K562 (cell line): Measurements from ENCODE around the gene POU3F1. TPM values are rescaled to one million over a fixed set of nuclear protein-coding genes. Genes with fewer than 3 reads are reported as not detected.
A peak's percentile ranks its signal among the peaks of the same experiment; 100 is the strongest.

ENCODE experiments used
- ATAC-seq: fragments of 200-7000 bp; cut with Tn5 transposase; 3 replicates; pipeline ENCODE4 v1.9.1; 2020; ENCODE audit warnings: moderate library complexity
- BruUV-seq: library from RNA; stranded (reverse); fragments of 400-500 nt; replicated peaks from 2 replicates; lab custom pipeline; 2021; lab: Mats Ljungman, UMichigan
- CTCF ChIA-PET: fragments of 300-600 bp; formaldehyde crosslinking; extraction: SDS; loops from one replicate; lab custom pipeline; 2021; ENCODE audit warnings: low intra/inter-chr PET ratio; lab: Yijun Ruan, JAX
- POLR2A ChIA-PET: fragments of 300-600, 350-650 bp; sonication (Branson Sonifier 250); formaldehyde crosslinking; extraction: SDS; loops from one replicate; lab custom pipeline; 2021; ENCODE audit warnings: antibody characterized with exemption, inconsistent platforms; lab: Yijun Ruan, JAX
- DNase-seq, 4 experiments: peaks; one replicate each; pipeline versions ENCODE4 v3.0.0 to v3.0.0-alpha.2; 2011 to 2018; ENCODE audit warnings: low spot score in 3 of 4, mixed read lengths in 3 of 4; ENCODE audit errors: extremely low read depth in 1 of 4
- FAIRE-seq: peaks from 2 replicates; lab custom pipeline; 2011; peaks lifted over from hg19 to GRCh38; lab: Jason Lieb, UNC
- H2AFZ ChIP-seq: 2 replicates; pipeline ENCODE4 v1.6.0; 2011; ENCODE audit warnings: low read depth, low read length, control low read depth, inconsistent platforms
- H3K27ac ChIP-seq: fragments of 200-600 bp; 3 replicates; pipeline ENCODE4 v1.8.0; 2011; ENCODE audit warnings: low read depth, mild to moderate bottlenecking, control low read depth, inconsistent platforms, low read length, moderate library complexity, mixed read lengths; ENCODE audit errors: extremely low read depth
- H3K27me3 ChIP-seq, 2 experiments: fragments of 300-600 bp in 1 of 2; 2 replicates in 1 of 2; 3 replicates in 1 of 2; pipeline versions ENCODE4 v1.6.0 to v1.8.0; 2011; ENCODE audit warnings: inconsistent platforms in 2 of 2, low read length in 2 of 2, mild to moderate bottlenecking in 1 of 2, mixed read lengths in 1 of 2, moderate library complexity in 1 of 2; ENCODE audit not compliant: control insufficient read depth in 2 of 2, insufficient read depth in 2 of 2
- H3K36me3 ChIP-seq: fragments of 300-600 bp; 3 replicates; pipeline ENCODE4 v1.8.0; 2011; ENCODE audit warnings: mild to moderate bottlenecking, low read length, inconsistent platforms; ENCODE audit not compliant: control insufficient read depth, insufficient read depth
- H3K4me1 ChIP-seq, 2 experiments: fragments of 200-600 bp in 1 of 2; replicated peaks in 1 of 2; 2 replicates in 1 of 2; 3 replicates in 1 of 2; pipeline versions ENCODE4 v1.5.1 to v1.8.0; 2011; ENCODE audit warnings: inconsistent platforms in 2 of 2, low read length in 2 of 2, mild to moderate bottlenecking in 1 of 2, mixed read lengths in 1 of 2, moderate library complexity in 1 of 2; ENCODE audit not compliant: control insufficient read depth in 2 of 2, insufficient read depth in 2 of 2
- H3K4me2 ChIP-seq: 2 replicates; pipeline ENCODE4 v1.6.1; 2011; ENCODE audit warnings: low read length, control low read depth, inconsistent platforms, mixed read lengths; ENCODE audit not compliant: insufficient read depth
- H3K4me3 ChIP-seq: fragments of 200-600 bp; sonication (generic), shearing (Covaris generic); 2 replicates; pipeline ENCODE4 v1.5.1; 2016; ENCODE audit warnings: control low read depth, inconsistent platforms
- H3K79me2 ChIP-seq: fragments of 200-600 bp; 3 replicates; pipeline ENCODE4 v1.8.0; 2011; ENCODE audit warnings: low read length, inconsistent platforms; ENCODE audit not compliant: control insufficient read depth, insufficient read depth
- H3K9ac ChIP-seq, 2 experiments: 2 replicates each; pipeline versions ENCODE4 v1.6.0 to v1.6.1; 2011; ENCODE audit warnings: low read depth in 2 of 2, low read length in 2 of 2, control low read depth in 1 of 2, inconsistent platforms in 1 of 2, mild to moderate bottlenecking in 1 of 2, mixed read lengths in 1 of 2; ENCODE audit not compliant: insufficient read depth in 1 of 2
- H3K9me1 ChIP-seq: one replicate; pipeline ENCODE4 v1.6.0; 2011; ENCODE audit warnings: inconsistent platforms, mild to moderate bottlenecking, low read length, moderate library complexity; ENCODE audit not compliant: control insufficient read depth, insufficient read depth
- H3K9me3 ChIP-seq: replicated peaks from 2 replicates; pipeline ENCODE4 v1.5.1; 2011; ENCODE audit warnings: low read depth, low read length, inconsistent platforms; ENCODE audit not compliant: control insufficient read depth, insufficient read depth
- H4K20me1 ChIP-seq: replicated peaks from 2 replicates; pipeline ENCODE4 v1.6.1; 2011; ENCODE audit warnings: low read length, inconsistent platforms, mixed read lengths; ENCODE audit not compliant: control insufficient read depth, insufficient read depth
- C11orf30 ChIP-seq: fragments of 450-650 bp; IDR thresholded peaks from 2 replicates; pipeline ENCODE4 v1.6.1; 2016; ENCODE audit warnings: low read depth, mild to moderate bottlenecking
- CEBPB ChIP-seq: fragments of 450-650 bp; IDR thresholded peaks from 2 replicates; pipeline ENCODE4 v1.6.1; 2016; ENCODE audit warnings: missing genetic modification characterization, missing compliant biosample characterization
- NR2C1 ChIP-seq, 2 experiments: fragments of 450-650 bp; IDR thresholded peaks; 2 replicates each; pipeline ENCODE4 v1.6.1; 2017; ENCODE audit warnings: mild to moderate bottlenecking in 2 of 2, antibody characterized with exemption in 1 of 2, inconsistent platforms in 1 of 2, missing compliant biosample characterization in 1 of 2, missing genetic modification characterization in 1 of 2
- PHF8 ChIP-seq: fragments of 200-600 bp; sonication (generic); IDR thresholded peaks from 2 replicates; pipeline ENCODE4 v1.6.1; 2012; ENCODE audit warnings: mixed run types, mild to moderate bottlenecking, inconsistent platforms, low read length, moderate library complexity, borderline replicate concordance
- RBBP5 ChIP-seq: fragments of 200-600 bp; sonication (generic); IDR thresholded peaks from 2 replicates; pipeline ENCODE4 v1.6.1; 2012; ENCODE audit warnings: borderline replicate concordance, mild to moderate bottlenecking, low read length, control low read depth, inconsistent platforms; ENCODE audit not compliant: insufficient read depth, poor library complexity, severe bottlenecking
- RHOXF2B ChIP-seq: fragments of 250-450 bp; sonication (Bioruptor Pico); conservative IDR thresholded peaks from 2 replicates; pipeline ENCODE4 v1.5.1; 2021
- SIN3B ChIP-seq: fragments of 450-650 bp; IDR thresholded peaks from 2 replicates; pipeline ENCODE4 v1.6.1; 2017; ENCODE audit warnings: low read depth, mild to moderate bottlenecking, moderate library complexity
- SRF ChIP-seq, 2 experiments: fragments of 250-450, 450-650 bp in 1 of 2; sonication (Bioruptor Pico) in 1 of 2; sonication (generic) in 1 of 2; formaldehyde crosslinking; IDR thresholded peaks; 2 replicates each; pipeline versions ENCODE4 v1.5.0 to v1.5.1; 2020 to 2022; ENCODE audit warnings: mild to moderate bottlenecking in 1 of 2, missing genetic modification reagents in 1 of 2
- ZNF140 ChIP-seq: fragments of 250-450 bp; sonication (Bioruptor Pico); IDR thresholded peaks from 2 replicates; pipeline ENCODE4 v1.8.0; 2021; ENCODE audit warnings: moderate library complexity, mild to moderate bottlenecking, inconsistent platforms
- ZNF445 ChIP-seq: fragments of 250-450 bp; sonication (Bioruptor Pico); IDR thresholded peaks from 2 replicates; pipeline ENCODE4 v1.4.0; 2020; ENCODE audit warnings: low read depth, mild to moderate bottlenecking, moderate library complexity
- WGBS: fragments of 100-300 bp; shearing (Covaris generic); methylation state at CpG from one replicate; pipeline ENCODE4 v1.1.6; 2016; ENCODE audit warnings: low coverage, mixed read lengths; ENCODE audit not compliant: insufficient coverage; ENCODE audit errors: missing lambda C conversion rate; 5-methylcytosine and 5-hydroxymethylcytosine counted together
- in situ Hi-C: fragments of 300-500 bp; cut with MboI; formaldehyde crosslinking; loops from 4 replicates; pipeline ENCODE4 v1.15.0; 2018; ENCODE audit warnings: inconsistent platforms, mixed read lengths
- intact Hi-C: fragments of 100-400 bp; cut with micrococcal nuclease; formaldehyde crosslinking; loops from 2 replicates; pipeline ENCODE4 v1.14.2; 2022
- polyA plus RNA-seq, 8 experiments: library from polyadenylated mRNA; depleted of rRNA in 4 of 8; stranded (reverse) in 5 of 8; unstranded in 3 of 8; fragments of >200 nt; fragmentation: Nextera tagmentation in 2 of 8; fragmentation: Illumina TruSeq in 1 of 8; extraction: Ambion mirVana in 2 of 8; extraction: Trizol in 1 of 8; gene quantifications; 2 replicates each; pipeline versions ENCODE4 v1.2.1 to v1.2.3, GENCODE V29; 2011 to 2014; ENCODE audit warnings: inconsistent platforms in 1 of 8, missing spikeins in 1 of 8
- total RNA-seq, 7 experiments: library from RNA; depleted of rRNA in 6 of 7; stranded (reverse); fragments of >200 nt in 6 of 7; fragmentation: Illumina TruSeq in 2 of 7; extraction: Trizol in 2 of 7; gene quantifications; 2 replicates each; pipeline versions ENCODE4 v1.2.1 to v1.2.3, GENCODE V29; 2011 to 2021; ENCODE audit warnings: low replicate concordance in 1 of 7
- TF ChIP-seq, protein P1 (sequence below), 2 experiments: fragments of 450-650 bp in 1 of 2; sonication (generic) in 1 of 2; formaldehyde crosslinking in 1 of 2; IDR thresholded peaks in 1 of 2; conservative IDR thresholded peaks in 1 of 2; 2 replicates each; pipeline versions ENCODE4 v1.6.1 to v1.8.1; 2016 to 2023; ENCODE audit warnings: mild to moderate bottlenecking in 2 of 2, moderate library complexity in 2 of 2, inconsistent platforms in 1 of 2, missing genetic modification reagents in 1 of 2
- TF ChIP-seq, protein P2 (sequence below): sonication (generic); formaldehyde crosslinking; IDR thresholded peaks from 2 replicates; pipeline ENCODE4 v1.8.1; 2022; ENCODE audit warnings: missing genetic modification reagents
- TF ChIP-seq, protein P3 (sequence below), 3 experiments: IDR thresholded peaks in 2 of 3; conservative IDR thresholded peaks in 1 of 3; 2 replicates each; pipeline ENCODE4 v1.5.1; 2011 to 2012; ENCODE audit warnings: low read length in 3 of 3, mild to moderate bottlenecking in 3 of 3, control low read depth in 2 of 3, improper control_type of control experiment in 1 of 3, inconsistent platforms in 1 of 3, low read depth in 1 of 3, mixed read lengths in 1 of 3, moderate library complexity in 1 of 3; ENCODE audit not compliant: insufficient read depth in 2 of 3

Gene POU3F1
- total and polyA plus RNA-seq, 9 of the 15 experiments (the other 6 are each of a cell fraction or from before 2014, with no cell fraction given) = 0.09 TPM; not detected in 8

DNA sequence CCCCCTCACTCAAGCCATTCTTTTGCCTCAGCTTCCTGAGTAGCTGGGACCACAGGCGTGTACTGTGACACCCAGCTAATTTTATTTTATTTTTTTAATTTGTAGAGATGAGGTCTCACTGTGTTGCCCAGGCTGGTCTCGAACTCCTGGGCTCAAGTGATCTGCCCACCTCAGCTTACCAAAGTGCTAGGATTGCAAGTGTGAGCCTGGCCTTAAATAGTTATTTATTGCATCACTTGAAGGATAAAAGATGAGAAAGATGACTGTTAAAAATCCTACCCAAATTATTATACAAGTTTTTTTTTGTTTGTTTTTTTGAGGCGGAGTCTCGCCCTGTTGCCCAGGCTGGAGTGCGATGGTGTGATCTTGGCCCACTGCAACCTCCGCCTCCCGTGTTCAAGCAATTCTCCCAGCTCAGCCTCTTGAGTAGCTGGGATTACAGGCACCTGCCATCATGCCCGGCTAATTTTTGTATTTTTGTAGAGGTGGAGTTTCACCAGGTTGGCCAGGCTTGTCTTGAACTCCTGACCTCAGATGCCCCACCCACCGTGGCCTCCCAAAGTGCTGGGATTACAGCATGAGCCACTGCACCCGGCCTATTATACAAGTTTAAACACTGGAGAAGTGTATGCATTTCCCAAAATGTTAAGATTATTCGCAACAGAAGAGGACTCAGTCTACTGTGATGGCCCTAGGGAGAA, 31.7 kb downstream of the POU3F1 start (continued):
- TF ChIP-seq, protein P1, sequence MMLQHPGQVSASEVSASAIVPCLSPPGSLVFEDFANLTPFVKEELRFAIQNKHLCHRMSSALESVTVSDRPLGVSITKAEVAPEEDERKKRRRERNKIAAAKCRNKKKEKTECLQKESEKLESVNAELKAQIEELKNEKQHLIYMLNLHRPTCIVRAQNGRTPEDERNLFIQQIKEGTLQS (IDR thresholded peaks at IDR 0.05) = peak; percentile 50; the same call in 1 of the 2 replicates
- TF ChIP-seq, protein P1 (CRISPR knock-in tag; conservative IDR thresholded peaks at IDR 0.05) = no peak
- TF ChIP-seq RHOXF2B (CRISPR knock-in tag) (no peak), ZNF140 (CRISPR knock-in tag) (no peak), PHF8 (no peak), ZNF445 (CRISPR knock-in tag) (no peak), NR2C1 (IDR thresholded peaks at IDR 0.05) (peak; percentile 64), NR2C1 (tag; IDR thresholded peaks at IDR 0.05) (peak; percentile 45; the same call in 1 of the 2 replicates)
- TF ChIP-seq, all 486 proteins: peak for 7

DNA sequence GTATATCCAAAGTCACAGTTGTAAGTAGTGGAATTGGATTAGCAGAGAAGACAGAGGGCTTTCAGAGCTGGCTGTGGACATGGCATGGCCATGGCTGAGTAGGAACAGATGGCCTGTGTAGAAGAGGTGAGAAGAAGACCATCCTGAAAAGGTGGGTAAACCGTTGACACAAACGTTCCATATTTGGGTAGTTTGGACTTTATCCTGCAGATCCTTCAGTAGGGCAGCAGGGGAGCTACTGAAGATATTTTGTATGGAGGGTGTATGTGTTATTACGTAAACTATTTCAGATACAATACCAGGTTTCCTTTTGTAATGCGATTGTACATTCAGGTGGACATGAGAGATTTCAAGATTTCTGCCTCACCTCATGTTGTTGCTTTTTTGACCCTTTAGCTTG, 32.4 kb downstream of the POU3F1 start:
- 0 out of 2 replicates have a peak, but pooled peaks cover 7% of the 10 kb centered on the region for H4K20me1 ChIP-seq
- intact Hi-C loops (loop anchor here (5.0 kb wide), 1 partner anchor 322 kb away; the partner anchor contains the start of gene CDCA8), in situ Hi-C loops (no loop called here)
- H3K4me1 ChIP-seq = peaks cover 21 to 53% of the 10 kb centered on the region in 2 experiments
- no peak for FAIRE-seq
- H3K4me3 ChIP-seq = peak overlapping the region; percentile 89
- no peaks in the 10 kb centered on the region for H3K9me1 ChIP-seq
- ATAC-seq = peak; percentile 2; the same call in 1 of the 3 replicates
- 7% methylated on average over 4 of the region's 4 CpGs for WGBS
- DNase-seq = peak in 2 of 4 experiments; percentile 37 to 43
- ChIA-PET POLR2A (interaction anchor here (0.7 to 6.7 kb wide), 7 partner anchors 9 to 190 kb away, joined by 3 to 71 read pairs (median 10); partner anchors contain the start of gene INPP5B), CTCF (no interaction called here)
- H2AFZ ChIP-seq = no peak overlapping the region
- peaks cover 57% of the 10 kb centered on the region for H3K36me3 ChIP-seq
- BruUV-seq = no TSS peak
- no peaks in the 10 kb centered on the region for H3K9me3 ChIP-seq
- peak overlapping the region; percentile 99 for H3K4me2 ChIP-seq
- no peaks in the 10 kb centered on the region for H3K27me3 ChIP-seq
- peak overlapping the region; percentile 72 for H3K27ac ChIP-seq
- H3K79me2 ChIP-seq = peaks cover 76% of the 10 kb centered on the region
- H3K9ac ChIP-seq = peak overlapping the region; percentile 96 to 99
- TF ChIP-seq SRF (CRISPR knock-in tag; IDR thresholded peaks at IDR 0.05) = peak in 1 of 2 experiments; percentile 84; a peak in 1 of 4 replicates
- TF ChIP-seq RBBP5 = peak; percentile 23
- 0 out of 2 replicates have a peak, but pooled peaks have one; percentile 6 for TF ChIP-seq C11orf30
- TF ChIP-seq, protein P2, sequence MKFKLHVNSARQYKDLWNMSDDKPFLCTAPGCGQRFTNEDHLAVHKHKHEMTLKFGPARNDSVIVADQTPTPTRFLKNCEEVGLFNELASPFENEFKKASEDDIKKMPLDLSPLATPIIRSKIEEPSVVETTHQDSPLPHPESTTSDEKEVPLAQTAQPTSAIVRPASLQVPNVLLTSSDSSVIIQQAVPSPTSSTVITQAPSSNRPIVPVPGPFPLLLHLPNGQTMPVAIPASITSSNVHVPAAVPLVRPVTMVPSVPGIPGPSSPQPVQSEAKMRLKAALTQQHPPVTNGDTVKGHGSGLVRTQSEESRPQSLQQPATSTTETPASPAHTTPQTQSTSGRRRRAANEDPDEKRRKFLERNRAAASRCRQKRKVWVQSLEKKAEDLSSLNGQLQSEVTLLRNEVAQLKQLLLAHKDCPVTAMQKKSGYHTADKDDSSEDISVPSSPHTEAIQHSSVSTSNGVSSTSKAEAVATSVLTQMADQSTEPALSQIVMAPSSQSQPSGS (CRISPR knock-in tag) = no peak
- TF ChIP-seq, protein P3, sequence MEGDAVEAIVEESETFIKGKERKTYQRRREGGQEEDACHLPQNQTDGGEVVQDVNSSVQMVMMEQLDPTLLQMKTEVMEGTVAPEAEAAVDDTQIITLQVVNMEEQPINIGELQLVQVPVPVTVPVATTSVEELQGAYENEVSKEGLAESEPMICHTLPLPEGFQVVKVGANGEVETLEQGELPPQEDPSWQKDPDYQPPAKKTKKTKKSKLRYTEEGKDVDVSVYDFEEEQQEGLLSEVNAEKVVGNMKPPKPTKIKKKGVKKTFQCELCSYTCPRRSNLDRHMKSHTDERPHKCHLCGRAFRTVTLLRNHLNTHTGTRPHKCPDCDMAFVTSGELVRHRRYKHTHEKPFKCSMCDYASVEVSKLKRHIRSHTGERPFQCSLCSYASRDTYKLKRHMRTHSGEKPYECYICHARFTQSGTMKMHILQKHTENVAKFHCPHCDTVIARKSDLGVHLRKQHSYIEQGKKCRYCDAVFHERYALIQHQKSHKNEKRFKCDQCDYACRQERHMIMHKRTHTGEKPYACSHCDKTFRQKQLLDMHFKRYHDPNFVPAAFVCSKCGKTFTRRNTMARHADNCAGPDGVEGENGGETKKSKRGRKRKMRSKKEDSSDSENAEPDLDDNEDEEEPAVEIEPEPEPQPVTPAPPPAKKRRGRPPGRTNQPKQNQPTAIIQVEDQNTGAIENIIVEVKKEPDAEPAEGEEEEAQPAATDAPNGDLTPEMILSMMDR (IDR thresholded peaks at IDR 0.05 in 2 of 3, conservative IDR thresholded peaks at IDR 0.05 in 1 of 3; ENCODE audit: insufficient read depth in 2 of 3, low read depth in 1 of 3, low read length in 3 of 3) = peak in 2 of 3 experiments; percentile 31 to 35; a peak in 2 of 6 replicates
- no peak for TF ChIP-seq SIN3B
- peak; percentile 63 for TF ChIP-seq CEBPB (tag)
